Right lung (tissue), 5 donors: ENCODE results near the gene RNF187. TPM values are rescaled to one million over a fixed set of nuclear protein-coding genes. Genes with fewer than 3 reads are reported as not detected.
A peak's percentile ranks its signal among the peaks of the same experiment; 100 is the strongest.
"Not testable (repeated sequence)": the region's sequence is repeated elsewhere in the genome, so short reads cannot be mapped to it uniquely, and the experiment has no call there.

Experiments used
- DNase-seq, 2 donors: peaks; one replicate each; pipeline ENCODE4 v3.0.0-alpha.2; 2013
- polyA plus RNA-seq, 5 donors: library from polyadenylated mRNA; unstranded; fragments of 120-200 nt; gene quantifications; one replicate each; pipeline versions ENCODE4 v1.2.1 to v1.2.3, GENCODE V29; 2013; ENCODE audit warnings: inconsistent platforms in 1 of 5, low replicate concordance in 1 of 5; ENCODE audit not compliant: insufficient read length in 5 of 5, insufficient read depth in 1 of 5

Gene RNF187
- polyA plus RNA-seq, 5 donors, result 57.0 to 91.0 (median 67.7) TPM

- DNase-seq, result peak; percentile 91 to 92
Observed at GRCh38 chr1:228457396-228458176, 29.6 kb upstream of the RNF187 start.

GRCh38 chr1:228459091-228459993 is 27.8 kb upstream of the RNF187 start:
- peak in 1 of 2 donors; percentile 49 for DNase-seq

GRCh38 chr1:228460821-228461220 is 26.4 kb upstream of the RNF187 start:
- no peak for DNase-seq

GRCh38 chr1:228462560-228462959 is 24.6 kb upstream of the RNF187 start:
- DNase-seq, result no peak

GRCh38 chr1:228463009-228463558 is 24.1 kb upstream of the RNF187 start:
- no peak for DNase-seq

GRCh38 chr1:228463559-228464455 is 23.4 kb upstream of the RNF187 start:
- no peak for DNase-seq

GRCh38 chr1:228464487-228464983 is 22.6 kb upstream of the RNF187 start:
- peak; percentile 44 to 48 for DNase-seq

GRCh38 chr1:228465141-228465540 is 22.0 kb upstream of the RNF187 start:
- no peak for DNase-seq

- no peak for DNase-seq
Observed at GRCh38 chr1:228465571-228466146, 21.5 kb upstream of the RNF187 start.

- DNase-seq, result not testable (repeated sequence)
Observed at GRCh38 chr1:228468188-228468587, 19.0 kb upstream of the RNF187 start.

- no peak for DNase-seq
Observed at GRCh38 chr1:228469413-228470162, 17.6 kb upstream of the RNF187 start.

- no peak for DNase-seq
Observed at GRCh38 chr1:228471154-228471761, 15.9 kb upstream of the RNF187 start.

- no peak for DNase-seq
Observed at GRCh38 chr1:228471762-228472398, 15.3 kb upstream of the RNF187 start.

- no peak for DNase-seq
Observed at GRCh38 chr1:228472655-228473054, 14.5 kb upstream of the RNF187 start.

GRCh38 chr1:228474507-228474906 is 12.7 kb upstream of the RNF187 start:
- DNase-seq, result no peak

GRCh38 chr1:228475812-228476211 is 11.4 kb upstream of the RNF187 start:
- no peak for DNase-seq

GRCh38 chr1:228477263-228477662 is 9.9 kb upstream of the RNF187 start:
- no peak for DNase-seq

- DNase-seq, result no peak
Observed at GRCh38 chr1:228478326-228478725, 8.9 kb upstream of the RNF187 start.
